ENCODE results near the gene RPL19.

The RPL19 gene

DNA sequence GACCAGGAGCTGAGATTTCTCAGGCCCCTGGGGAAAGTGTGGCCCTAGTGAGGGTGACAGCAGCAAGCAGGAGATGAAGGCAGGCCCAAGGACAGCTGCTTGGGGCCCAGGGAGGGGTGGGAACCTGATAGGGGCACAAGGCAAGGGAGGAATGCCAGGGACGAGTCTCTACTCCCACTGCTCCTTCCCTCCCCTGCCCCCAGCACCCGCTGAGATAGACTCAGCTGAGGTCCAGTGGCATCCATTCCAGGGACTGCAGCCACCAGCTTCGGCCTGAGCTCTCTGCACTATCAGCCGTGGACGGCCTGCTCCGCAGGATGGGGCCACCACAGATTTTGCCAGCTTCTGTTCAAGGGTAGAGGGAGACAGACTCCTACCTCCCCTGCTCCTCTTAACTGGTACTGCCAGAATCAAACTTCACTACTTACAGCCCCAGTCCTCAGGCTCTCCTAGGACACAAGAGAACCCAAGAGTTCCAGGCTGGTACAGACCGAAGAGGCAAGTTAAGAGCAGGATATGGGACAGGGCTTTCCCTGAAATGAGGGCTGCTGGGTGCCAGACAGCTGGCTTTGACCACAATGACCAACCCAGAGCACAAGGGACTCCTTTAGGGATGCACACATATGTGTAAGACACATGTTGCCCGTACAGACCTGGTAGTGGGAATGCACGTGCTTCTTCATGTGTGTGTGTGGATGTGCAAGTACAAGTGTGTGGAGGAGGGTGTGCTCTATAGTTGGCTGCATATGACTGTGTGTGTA, 8.2 kb upstream of the RPL19 start:
- TF ChIP-seq, protein P1, sequence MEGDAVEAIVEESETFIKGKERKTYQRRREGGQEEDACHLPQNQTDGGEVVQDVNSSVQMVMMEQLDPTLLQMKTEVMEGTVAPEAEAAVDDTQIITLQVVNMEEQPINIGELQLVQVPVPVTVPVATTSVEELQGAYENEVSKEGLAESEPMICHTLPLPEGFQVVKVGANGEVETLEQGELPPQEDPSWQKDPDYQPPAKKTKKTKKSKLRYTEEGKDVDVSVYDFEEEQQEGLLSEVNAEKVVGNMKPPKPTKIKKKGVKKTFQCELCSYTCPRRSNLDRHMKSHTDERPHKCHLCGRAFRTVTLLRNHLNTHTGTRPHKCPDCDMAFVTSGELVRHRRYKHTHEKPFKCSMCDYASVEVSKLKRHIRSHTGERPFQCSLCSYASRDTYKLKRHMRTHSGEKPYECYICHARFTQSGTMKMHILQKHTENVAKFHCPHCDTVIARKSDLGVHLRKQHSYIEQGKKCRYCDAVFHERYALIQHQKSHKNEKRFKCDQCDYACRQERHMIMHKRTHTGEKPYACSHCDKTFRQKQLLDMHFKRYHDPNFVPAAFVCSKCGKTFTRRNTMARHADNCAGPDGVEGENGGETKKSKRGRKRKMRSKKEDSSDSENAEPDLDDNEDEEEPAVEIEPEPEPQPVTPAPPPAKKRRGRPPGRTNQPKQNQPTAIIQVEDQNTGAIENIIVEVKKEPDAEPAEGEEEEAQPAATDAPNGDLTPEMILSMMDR (IDR thresholded peaks at IDR 0.05; ENCODE audit: insufficient read depth, low read depth, low read length, missing control alignments): no peak
- H3K4me3 ChIP-seq (ENCODE audit: low read depth, low read length): no peak overlapping the region
- DNase-seq (ENCODE audit: low read depth): no peak

DNA sequence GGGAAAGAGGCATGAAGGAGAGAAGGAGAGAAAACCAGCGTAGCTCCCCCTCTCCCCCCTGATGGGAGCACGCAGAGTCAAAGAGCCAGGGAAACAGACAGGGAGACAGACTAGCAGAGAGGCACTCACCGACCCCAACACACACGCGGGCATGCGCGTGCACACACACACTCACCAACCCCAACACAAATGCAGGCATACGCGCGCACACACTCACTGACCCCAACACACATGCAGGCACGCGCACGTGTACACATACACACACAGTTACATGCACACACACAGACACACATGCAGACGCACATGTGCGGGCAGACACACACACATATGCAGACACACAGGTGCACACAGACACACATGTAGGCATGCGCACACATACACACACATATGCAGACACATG, 7.2 kb upstream of the RPL19 start:
- TF ChIP-seq, protein P1 (IDR thresholded peaks at IDR 0.05; ENCODE audit: insufficient read depth, low read depth, low read length, missing control alignments): no peak
- no peak for DNase-seq (ENCODE audit: low read depth)
- no peak overlapping the region for H3K4me3 ChIP-seq (ENCODE audit: low read depth, low read length)

GRCh38 chr17:39193346-39193745, 6.7 kb upstream of the RPL19 start:
- H3K4me3 ChIP-seq (ENCODE audit: low read depth, low read length): no peak overlapping the region
- DNase-seq (ENCODE audit: low read depth): no peak
- TF ChIP-seq, protein P1 (IDR thresholded peaks at IDR 0.05; ENCODE audit: insufficient read depth, low read depth, low read length, missing control alignments): no peak

- TF ChIP-seq, protein P1 (IDR thresholded peaks at IDR 0.05; ENCODE audit: insufficient read depth, low read depth, low read length, missing control alignments): no peak
- DNase-seq (ENCODE audit: low read depth): no peak
- H3K4me3 ChIP-seq (ENCODE audit: low read depth, low read length): no peak overlapping the region
These were observed 5.7 kb upstream of the RPL19 start for GRCh38 chr17:39194089-39194984.

DNA sequence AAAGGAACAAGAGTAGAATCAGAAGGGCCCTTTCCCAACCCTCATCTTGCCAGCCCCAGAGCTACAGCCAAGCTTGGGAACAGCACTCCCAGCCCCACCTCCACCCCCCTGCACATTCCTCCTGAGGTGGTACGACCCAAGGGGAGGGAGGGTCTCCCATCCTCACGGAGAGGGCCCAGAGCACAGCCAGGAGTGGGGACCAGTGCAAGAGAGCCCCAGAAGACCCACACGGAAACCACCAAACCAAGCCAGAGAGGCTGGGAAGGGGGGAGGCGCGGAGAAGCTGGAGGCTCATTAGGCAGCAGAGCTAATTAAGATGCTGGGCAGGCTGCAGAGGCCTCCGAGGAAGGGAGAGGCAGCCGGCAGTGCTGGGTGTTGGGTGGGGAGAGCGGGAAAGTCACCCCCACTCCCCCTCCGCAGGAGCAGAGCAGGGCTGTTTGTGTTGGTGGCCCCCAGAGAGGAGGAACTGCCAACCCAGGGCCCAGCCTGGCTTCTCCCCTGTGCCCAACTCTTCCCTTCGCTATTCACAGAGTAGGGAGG, 5.0 kb upstream of the RPL19 start:
- no peak overlapping the region for H3K4me3 ChIP-seq (ENCODE audit: low read depth, low read length)
- DNase-seq (ENCODE audit: low read depth): no peak

DNA sequence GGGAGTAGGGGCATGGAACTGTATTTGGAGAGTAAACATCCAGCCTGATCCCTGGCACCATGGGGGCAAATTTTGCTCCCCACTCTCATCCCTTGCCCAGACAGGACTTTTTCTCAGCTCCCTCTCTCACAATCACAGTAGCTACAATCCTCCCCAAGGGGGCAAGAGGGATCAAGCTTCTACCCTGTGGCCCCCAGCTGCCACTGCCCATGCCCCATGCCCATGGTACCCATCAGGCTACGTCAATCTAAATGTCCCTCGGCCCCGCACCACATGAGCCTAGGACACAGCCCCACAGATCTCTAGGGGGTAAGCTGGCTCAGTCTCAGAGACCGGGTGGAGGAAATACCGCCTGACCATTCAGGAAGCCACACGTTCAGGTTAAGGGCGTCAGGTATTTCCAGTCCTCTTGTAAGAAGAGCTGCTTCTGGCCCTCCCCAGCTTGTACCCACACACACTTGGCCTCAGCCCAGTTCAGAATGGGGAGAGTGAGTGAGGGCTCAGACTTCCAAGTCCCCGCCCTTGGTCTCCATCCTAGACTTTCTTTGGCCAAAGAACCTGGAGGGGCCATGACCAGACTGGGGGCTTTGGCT, 4.4 kb upstream of the RPL19 start:
- TF ChIP-seq, protein P1 (IDR thresholded peaks at IDR 0.05; ENCODE audit: insufficient read depth, low read depth, low read length, missing control alignments): no peak
- H3K4me3 ChIP-seq (ENCODE audit: low read depth, low read length): no peak overlapping the region
- peak; percentile 43 for DNase-seq (ENCODE audit: low read depth)

More for the DNA sequence above, 5.0 kb upstream of the RPL19 start:
- TF ChIP-seq, protein P1 (IDR thresholded peaks at IDR 0.05; ENCODE audit: insufficient read depth, low read depth, low read length, missing control alignments): no peak
